Brain microvascular endothelial cell (primary cell): ENCODE data around the gene REN.
A peak's percentile ranks its signal among the peaks of the same experiment; 100 is the strongest.

Experiments
- DNase-seq: peaks from one replicate; pipeline ENCODE4 v3.0.0-alpha.2; 2020
- H3K27ac ChIP-seq: fragments of 250-450 bp; sonication (Bioruptor Pico); 2 replicates; pipeline ENCODE4 v1.5.1; 2020; ENCODE audit warnings: mild to moderate bottlenecking, moderate library complexity
- H3K27me3 ChIP-seq: fragments of 250-450 bp; sonication (Bioruptor Pico); replicated peaks from 2 replicates; pipeline ENCODE4 v1.5.1; 2020; ENCODE audit warnings: mild to moderate bottlenecking
- H3K36me3 ChIP-seq: fragments of 250-450 bp; sonication (Bioruptor Pico); replicated peaks from 2 replicates; pipeline ENCODE4 v1.5.1; 2020; ENCODE audit warnings: mild to moderate bottlenecking
- H3K4me3 ChIP-seq: 2 replicates; pipeline ENCODE4 v1.5.1; 2011; ENCODE audit warnings: low read depth, mild to moderate bottlenecking, control low read depth, low read length, moderate library complexity
- CTCF ChIP-seq: IDR thresholded peaks from 2 replicates; pipeline ENCODE4 v1.5.1; 2011; ENCODE audit warnings: low read depth, mild to moderate bottlenecking, moderate library complexity, low read length, control low read depth, inconsistent platforms; ENCODE audit errors: missing control alignments
- in situ Hi-C: cut with HindIII; loops from 2 replicates; pipeline ENCODE4 v1.10.0; 2017; ENCODE audit warnings: low sequenced_read_pairs, low pct_ligation_motif_present

REN gene

GRCh38 chr1:204199579-204199978 lies 33.4 kb upstream of the REN start:
- in situ Hi-C loops: no loop called here
- TF ChIP-seq CTCF: no peak
- H3K36me3 ChIP-seq: no peaks in the 10 kb centered on the region
- H3K27me3 ChIP-seq: peaks cover 2% of the 10 kb centered on the region
- H3K27ac ChIP-seq: no peak overlapping the region
- DNase-seq: no peak
- no peak overlapping the region for H3K4me3 ChIP-seq

GRCh38 chr1:204198348-204199340 lies 32.5 kb upstream of the REN start:
- H3K27ac ChIP-seq: no peak overlapping the region
- DNase-seq: peak; percentile 69
- in situ Hi-C loops: no loop called here

GRCh38 chr1:204197068-204197467 lies 30.9 kb upstream of the REN start:
- TF ChIP-seq CTCF: no peak
- Histone ChIP-seq H3K27ac (no peak overlapping the region), H3K4me3 (no peak overlapping the region), H3K27me3 (no peaks in the 10 kb centered on the region), H3K36me3 (no peaks in the 10 kb centered on the region)
- in situ Hi-C loops: no loop called here
- no peak for DNase-seq

More at GRCh38 chr1:204198348-204199340, 32.5 kb upstream of the REN start:
- peak; percentile 24 for TF ChIP-seq CTCF
- Histone ChIP-seq H3K4me3 (no peak overlapping the region), H3K27me3 (no peaks in the 10 kb centered on the region), H3K36me3 (no peaks in the 10 kb centered on the region)

- no peak for DNase-seq
- TF ChIP-seq CTCF: no peak
- no peaks in the 10 kb centered on the region for H3K27me3 ChIP-seq
- in situ Hi-C loops: no loop called here
- H3K27ac ChIP-seq: no peak within 1 kb of the TSS
- no peak within 1 kb of the TSS for H3K4me3 ChIP-seq
- no peaks in the 10 kb centered on the region for H3K36me3 ChIP-seq
Observed at GRCh38 chr1:204196068-204196795, 30.1 kb upstream of the REN start, which contains the start of gene KISS1. TSS of gene KISS1 (minus strand) at chr1:204196491. CDS start at chr1:204192876, 3,615 bp downstream.

- Histone ChIP-seq H3K4me3 (no peak overlapping the region), H3K27me3 (no peaks in the 10 kb centered on the region), H3K36me3 (no peaks in the 10 kb centered on the region), H3K27ac (no peak overlapping the region)
- in situ Hi-C loops: no loop called here
- no peak for DNase-seq
- TF ChIP-seq CTCF: no peak
Observed at GRCh38 chr1:204194771-204195170, 28.6 kb upstream of the REN start.
